Fibroblast of pulmonary artery (primary cell): ENCODE data around the gene ST7L.

ENCODE experiments used
- DNase-seq: peaks from one replicate; pipeline ENCODE4 v3.0.0-alpha.2; 2010; ENCODE audit warnings: low read depth
- H3K4me3 ChIP-seq: replicated peaks from 2 replicates; pipeline ENCODE4 v1.5.1; 2011; ENCODE audit warnings: low read depth, mild to moderate bottlenecking, control low read depth, low read length, moderate library complexity
- TF ChIP-seq, protein P1 (sequence below): IDR thresholded peaks from 2 replicates; pipeline ENCODE4 v1.5.1; 2011; ENCODE audit warnings: mild to moderate bottlenecking, control low read depth, low read length, inconsistent platforms; ENCODE audit errors: missing control alignments

ST7L gene

DNA sequence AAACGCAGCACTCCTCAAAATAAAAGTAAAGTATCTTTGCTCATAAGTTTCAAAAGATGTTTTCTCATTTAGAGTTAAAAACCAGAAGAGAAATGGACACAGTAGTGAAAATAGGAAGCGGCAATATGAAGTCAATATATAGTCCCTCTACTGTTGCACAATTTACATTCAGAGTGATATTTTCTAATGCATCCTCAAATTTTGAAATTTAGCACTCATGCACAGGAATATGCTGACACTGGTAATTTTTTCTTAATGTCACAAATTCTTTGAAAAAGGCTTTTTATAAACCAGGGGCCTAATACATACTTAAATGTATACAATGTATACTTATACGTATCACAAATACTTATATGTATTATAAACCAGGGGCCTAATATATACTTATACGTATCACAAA, 19.5 kb downstream of the ST7L start:
- TF ChIP-seq, protein P1, sequence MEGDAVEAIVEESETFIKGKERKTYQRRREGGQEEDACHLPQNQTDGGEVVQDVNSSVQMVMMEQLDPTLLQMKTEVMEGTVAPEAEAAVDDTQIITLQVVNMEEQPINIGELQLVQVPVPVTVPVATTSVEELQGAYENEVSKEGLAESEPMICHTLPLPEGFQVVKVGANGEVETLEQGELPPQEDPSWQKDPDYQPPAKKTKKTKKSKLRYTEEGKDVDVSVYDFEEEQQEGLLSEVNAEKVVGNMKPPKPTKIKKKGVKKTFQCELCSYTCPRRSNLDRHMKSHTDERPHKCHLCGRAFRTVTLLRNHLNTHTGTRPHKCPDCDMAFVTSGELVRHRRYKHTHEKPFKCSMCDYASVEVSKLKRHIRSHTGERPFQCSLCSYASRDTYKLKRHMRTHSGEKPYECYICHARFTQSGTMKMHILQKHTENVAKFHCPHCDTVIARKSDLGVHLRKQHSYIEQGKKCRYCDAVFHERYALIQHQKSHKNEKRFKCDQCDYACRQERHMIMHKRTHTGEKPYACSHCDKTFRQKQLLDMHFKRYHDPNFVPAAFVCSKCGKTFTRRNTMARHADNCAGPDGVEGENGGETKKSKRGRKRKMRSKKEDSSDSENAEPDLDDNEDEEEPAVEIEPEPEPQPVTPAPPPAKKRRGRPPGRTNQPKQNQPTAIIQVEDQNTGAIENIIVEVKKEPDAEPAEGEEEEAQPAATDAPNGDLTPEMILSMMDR: no peak
- no peak for DNase-seq
- no peak overlapping the region for H3K4me3 ChIP-seq

GRCh38 chr1:112594208-112594876, 24.6 kb downstream of the ST7L start:
- TF ChIP-seq, protein P1: no peak
- DNase-seq: no peak
- H3K4me3 ChIP-seq: no peak overlapping the region

DNA sequence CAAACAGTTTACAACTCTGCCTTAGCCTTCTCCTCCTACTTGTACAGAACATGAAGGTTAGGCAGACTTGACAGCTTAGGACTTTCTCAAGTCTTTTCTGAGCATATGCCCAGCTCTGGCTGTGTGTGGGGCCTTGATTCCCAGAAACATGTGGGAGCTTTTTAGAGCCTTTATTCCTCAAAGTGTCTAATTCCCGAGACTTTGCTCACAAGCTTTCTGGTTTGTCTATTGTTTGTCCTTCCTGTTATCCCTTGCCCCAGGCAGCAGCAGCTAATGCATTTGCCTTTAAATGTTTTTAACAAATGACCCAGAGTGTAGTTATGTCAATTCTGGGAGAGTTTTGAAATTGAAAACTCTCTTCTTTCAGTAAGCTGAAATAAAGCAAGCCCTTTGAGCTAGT, 29.2 kb downstream of the ST7L start:
- TF ChIP-seq, protein P1: no peak
- DNase-seq: no peak
- no peak overlapping the region for H3K4me3 ChIP-seq

GRCh38 chr1:112583366-112583765, 35.6 kb downstream of the ST7L start:
- no peak for DNase-seq
- no peak overlapping the region for H3K4me3 ChIP-seq
- TF ChIP-seq, protein P1: no peak

GRCh38 chr1:112581586-112582192, 37.3 kb downstream of the ST7L start:
- no peak overlapping the region for H3K4me3 ChIP-seq
- DNase-seq: peak; percentile 16
- TF ChIP-seq, protein P1: no peak

DNA sequence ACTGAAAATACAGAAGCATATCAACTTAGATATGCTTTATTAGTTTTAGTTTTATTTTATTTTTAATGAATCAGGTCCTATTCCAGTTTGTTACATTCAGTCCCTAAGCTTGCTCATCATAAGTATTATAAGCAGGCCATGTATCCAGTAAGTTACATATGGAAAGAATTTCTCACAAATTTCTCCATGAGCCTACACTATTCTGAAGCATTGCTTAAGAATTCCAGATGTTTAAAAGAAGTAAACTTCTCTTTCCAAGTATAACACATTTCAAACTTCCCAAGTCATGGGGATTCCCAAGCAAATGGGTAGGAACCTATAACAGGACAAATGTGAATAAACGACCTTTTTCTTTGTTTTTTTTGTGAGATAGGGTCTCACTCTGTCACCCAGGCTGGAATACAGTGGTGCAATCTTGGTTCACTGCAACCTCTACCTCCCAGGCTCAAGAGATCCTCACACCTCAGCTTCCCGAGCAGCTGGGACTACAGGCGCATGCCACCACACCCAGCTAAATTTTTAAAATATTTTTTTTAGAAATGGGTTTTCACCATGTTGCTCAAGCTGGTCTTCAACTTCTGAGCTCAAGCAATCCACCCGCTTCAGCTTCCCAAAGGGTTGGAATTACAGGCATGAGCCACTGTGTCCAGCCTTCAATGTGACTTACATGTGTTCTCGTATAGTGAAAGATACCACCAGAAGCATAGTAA, 39.0 kb downstream of the ST7L start:
- TF ChIP-seq, protein P1: no peak
- no peak for DNase-seq

DNA sequence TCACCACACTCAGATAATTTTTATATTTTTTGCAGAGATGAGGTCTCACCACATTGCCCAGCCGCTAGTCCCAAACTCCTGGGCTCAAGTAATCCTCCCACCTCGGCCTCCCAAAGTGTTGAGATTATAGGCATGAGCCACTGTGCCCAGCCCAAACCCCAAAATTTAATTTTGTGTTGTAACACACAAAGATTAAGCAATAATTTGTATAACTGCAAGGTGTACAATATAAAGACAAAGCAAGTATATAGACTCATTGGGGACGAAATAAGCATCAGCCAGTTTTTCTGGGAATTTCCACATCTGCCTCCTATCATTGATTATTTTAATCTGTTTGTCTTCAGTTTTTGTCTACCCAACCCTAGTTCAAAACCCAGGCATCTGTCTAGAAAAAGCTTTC, 42.7 kb downstream of the ST7L start:
- no peak overlapping the region for H3K4me3 ChIP-seq
- TF ChIP-seq, protein P1: no peak
- DNase-seq: no peak

More for the DNA sequence above, 39.0 kb downstream of the ST7L start:
- no peak overlapping the region for H3K4me3 ChIP-seq
